Measurements from ENCODE around the gene IFT57.
"Not testable (repeated sequence)": the region's sequence is repeated elsewhere in the genome, so short reads cannot be mapped to it uniquely, and the experiment has no call there.

IFT57 gene

GRCh38 chr3:108158251-108158650, 64.0 kb downstream of the IFT57 start:
- no peak for DNase-seq (ENCODE audit: low read depth)

- no peak for DNase-seq (ENCODE audit: low read depth)
Observed at GRCh38 chr3:108157273-108157672, 65.0 kb downstream of the IFT57 start.

- DNase-seq (ENCODE audit: low read depth): no peak
Observed at GRCh38 chr3:108156312-108156853, 65.8 kb downstream of the IFT57 start.

GRCh38 chr3:108155642-108156041, 66.6 kb downstream of the IFT57 start:
- not testable (repeated sequence) for DNase-seq (ENCODE audit: low read depth)

GRCh38 chr3:108153451-108153981, 68.7 kb downstream of the IFT57 start:
- DNase-seq (ENCODE audit: low read depth): no peak

- DNase-seq (ENCODE audit: low read depth): no peak
Observed at GRCh38 chr3:108152274-108152673, 70.0 kb downstream of the IFT57 start.

- no peak for DNase-seq (ENCODE audit: low read depth)
Observed at GRCh38 chr3:108150200-108150599, 72.0 kb downstream of the IFT57 start.

GRCh38 chr3:108146139-108146538, 76.1 kb downstream of the IFT57 start:
- no peak for DNase-seq (ENCODE audit: low read depth)

- no peak for DNase-seq (ENCODE audit: low read depth)
Observed at GRCh38 chr3:108145578-108145977, 76.6 kb downstream of the IFT57 start.

- DNase-seq (ENCODE audit: low read depth): no peak
Observed at GRCh38 chr3:108137460-108137814, 84.8 kb downstream of the IFT57 start.

GRCh38 chr3:108136561-108137459, 85.4 kb downstream of the IFT57 start:
- DNase-seq (ENCODE audit: low read depth): no peak

GRCh38 chr3:108134555-108134880, 87.7 kb downstream of the IFT57 start:
- DNase-seq (ENCODE audit: low read depth): no peak

- no peak for DNase-seq (ENCODE audit: low read depth)
Observed at GRCh38 chr3:108133858-108134554, 88.2 kb downstream of the IFT57 start.

- no peak for DNase-seq (ENCODE audit: low read depth)
Observed at GRCh38 chr3:108133048-108133369, 89.2 kb downstream of the IFT57 start.

GRCh38 chr3:108131475-108132134, 90.6 kb downstream of the IFT57 start:
- DNase-seq (ENCODE audit: low read depth): no peak

- DNase-seq (ENCODE audit: low read depth): no peak
Observed at GRCh38 chr3:108130701-108131474, 91.3 kb downstream of the IFT57 start.

GRCh38 chr3:108130236-108130635, 92.0 kb downstream of the IFT57 start:
- no peak for DNase-seq (ENCODE audit: low read depth)

- peak; percentile 24 for DNase-seq (ENCODE audit: low read depth)
Observed at GRCh38 chr3:108127301-108127988, 94.8 kb downstream of the IFT57 start.

GRCh38 chr3:108126348-108126747, 95.9 kb downstream of the IFT57 start:
- DNase-seq (ENCODE audit: low read depth): no peak

- DNase-seq (ENCODE audit: low read depth): peak; percentile 35
Observed at GRCh38 chr3:108125550-108126071, 96.6 kb downstream of the IFT57 start.

- DNase-seq (ENCODE audit: low read depth): no peak
Observed at GRCh38 chr3:108125153-108125543, 97.1 kb downstream of the IFT57 start.
